ENCODE data around the gene TAF5. TPM values are rescaled to one million over a fixed set of nuclear protein-coding genes. Genes with fewer than 3 reads are reported as not detected.

Gene TAF5
- total RNA-seq, 1 experiment from 2014 or later: 8.3 TPM

DNA sequence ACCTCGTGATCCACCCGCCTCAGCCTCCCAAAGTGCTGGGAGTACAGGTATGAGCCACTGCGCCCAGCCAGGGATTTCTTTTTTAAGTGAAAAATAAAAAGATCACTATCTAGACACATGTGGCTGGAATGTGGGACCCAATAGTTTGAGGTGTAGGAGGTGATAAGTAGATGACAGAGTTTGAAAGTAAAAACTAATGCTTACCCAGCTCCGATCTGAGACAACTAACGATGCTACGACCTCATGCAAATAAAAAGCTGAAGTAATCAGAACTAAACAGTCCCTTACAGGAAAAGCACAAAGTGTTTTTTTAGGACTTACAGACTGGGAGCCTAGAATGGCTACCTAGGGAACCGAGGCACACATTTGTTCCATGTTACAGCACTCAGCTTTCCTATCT, 39.9 kb upstream of the TAF5 start:
- no peaks in the 10 kb centered on the region for H4K20me1 ChIP-seq (ENCODE audit: control insufficient read depth, insufficient read depth, insufficient read length)
- no peak overlapping the region for H4K91ac ChIP-seq (ENCODE audit: insufficient read length, low read depth, low read length)
- H4K5ac ChIP-seq (ENCODE audit: insufficient read length, low read depth, low read length): no peak overlapping the region
- H4K8ac ChIP-seq (replicated peaks; ENCODE audit: insufficient read length, low read depth, low read length): no peak overlapping the region
- H2AK5ac ChIP-seq (ENCODE audit: insufficient read length, low read length): no peak overlapping the region
- no peak overlapping the region for H3T11ph ChIP-seq (ENCODE audit: low read length)
- no peaks in the 10 kb centered on the region for H3K9me3 ChIP-seq (ENCODE audit: control insufficient read depth, low read depth, low read length)
- Mint-ChIP-seq H3K27ac (no peak overlapping the region), H3K4me3 (no peak overlapping the region), H3K4me1 (no peaks in the 10 kb centered on the region), H3K36me3 (ENCODE audit: insufficient read depth in 1 of 3, low read depth in 3 of 3) (peaks cover 28 to 76% (median 61%) of the 10 kb centered on the region in 3 experiments; a peak in 6 of 7 replicates), H3K27me3 (ENCODE audit: low read depth) (no peaks in the 10 kb centered on the region), H3K9me3 (no peaks in the 10 kb centered on the region)
- no peaks in the 10 kb centered on the region for H3K79me1 ChIP-seq (ENCODE audit: insufficient read depth, low read depth, low read length, poor library complexity, severe bottlenecking)
- no peak overlapping the region for H2AFZ ChIP-seq (ENCODE audit: low read length)
- H3K14ac ChIP-seq (ENCODE audit: insufficient read depth, low read length): no peak overlapping the region
- H2BK12ac ChIP-seq (ENCODE audit: insufficient read length, low read depth, low read length): no peak overlapping the region
- H2BK120ac ChIP-seq (ENCODE audit: low read depth, low read length, poor library complexity, severe bottlenecking): no peak overlapping the region
- H3K79me2 ChIP-seq (ENCODE audit: insufficient read depth, low read length): no peaks in the 10 kb centered on the region
- DNase-seq: no peak
- no peaks in the 10 kb centered on the region for H3K27me3 ChIP-seq (ENCODE audit: insufficient read depth, low read length)
- no peak overlapping the region for H3K18ac ChIP-seq (ENCODE audit: insufficient read length, low read depth, low read length)
- no peak overlapping the region for H2BK20ac ChIP-seq (ENCODE audit: low read depth, low read length, poor library complexity, severe bottlenecking)
- no peak overlapping the region for H3K4ac ChIP-seq (ENCODE audit: low read depth, low read length)
- H3K9ac ChIP-seq (ENCODE audit: extremely low read depth, insufficient read length, low read length): no peak overlapping the region
- no peak overlapping the region for H3K23ac ChIP-seq (ENCODE audit: insufficient read length, low read depth, low read length)
- H3K27ac ChIP-seq (ENCODE audit: insufficient read length, low read depth, low read length): no peak overlapping the region
- no peak overlapping the region for H2BK15ac ChIP-seq (ENCODE audit: low read depth, low read length)
- no peaks in the 10 kb centered on the region for H3K23me2 ChIP-seq (ENCODE audit: insufficient read length, low read depth, low read length, poor library complexity, severe bottlenecking)
- no peak overlapping the region for H3K4me2 ChIP-seq (ENCODE audit: insufficient read depth, insufficient read length, low read length)
- no peak overlapping the region for H3K56ac ChIP-seq (ENCODE audit: insufficient read length, low read depth, low read length)
- TF ChIP-seq, protein P1, sequence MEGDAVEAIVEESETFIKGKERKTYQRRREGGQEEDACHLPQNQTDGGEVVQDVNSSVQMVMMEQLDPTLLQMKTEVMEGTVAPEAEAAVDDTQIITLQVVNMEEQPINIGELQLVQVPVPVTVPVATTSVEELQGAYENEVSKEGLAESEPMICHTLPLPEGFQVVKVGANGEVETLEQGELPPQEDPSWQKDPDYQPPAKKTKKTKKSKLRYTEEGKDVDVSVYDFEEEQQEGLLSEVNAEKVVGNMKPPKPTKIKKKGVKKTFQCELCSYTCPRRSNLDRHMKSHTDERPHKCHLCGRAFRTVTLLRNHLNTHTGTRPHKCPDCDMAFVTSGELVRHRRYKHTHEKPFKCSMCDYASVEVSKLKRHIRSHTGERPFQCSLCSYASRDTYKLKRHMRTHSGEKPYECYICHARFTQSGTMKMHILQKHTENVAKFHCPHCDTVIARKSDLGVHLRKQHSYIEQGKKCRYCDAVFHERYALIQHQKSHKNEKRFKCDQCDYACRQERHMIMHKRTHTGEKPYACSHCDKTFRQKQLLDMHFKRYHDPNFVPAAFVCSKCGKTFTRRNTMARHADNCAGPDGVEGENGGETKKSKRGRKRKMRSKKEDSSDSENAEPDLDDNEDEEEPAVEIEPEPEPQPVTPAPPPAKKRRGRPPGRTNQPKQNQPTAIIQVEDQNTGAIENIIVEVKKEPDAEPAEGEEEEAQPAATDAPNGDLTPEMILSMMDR (conservative IDR thresholded peaks at IDR 0.05): no peak
- WGBS (ENCODE audit: extremely low coverage, insufficient read length, low lambda C conversion rate): no CpG with 5 or more reads among the region's 7 CpGs
- no peaks in the 10 kb centered on the region for H3K4me1 ChIP-seq (ENCODE audit: insufficient read depth, low read length)
- H2BK5ac ChIP-seq (ENCODE audit: insufficient read length, low read length): no peak overlapping the region
